GM18526 (cell line): Measurements from ENCODE around the gene SLCO1B3.

Experiments
- POLR2A ChIP-seq: IDR thresholded peaks from 3 replicates; pipeline ENCODE4 v1.6.1; 2011; ENCODE audit not compliant: insufficient read length; ENCODE audit errors: extremely low read depth

SLCO1B3 gene

GRCh38 chr12:20810487-20810886, at the start of gene SLCO1B3:
Gene SLCO1B3, plus strand, starts transcription at chr12:20810705. Its CDS starts 5,034 bp downstream, at chr12:20815739.
- no peak for TF ChIP-seq POLR2A

- TF ChIP-seq POLR2A: no peak
Measured at GRCh38 chr12:20777420-20777819, 33.1 kb upstream of the SLCO1B3 start.

- no peak for TF ChIP-seq POLR2A
Measured at GRCh38 chr12:20778969-20779368, 31.5 kb upstream of the SLCO1B3 start.

- TF ChIP-seq POLR2A: no peak
Measured at GRCh38 chr12:20792971-20793370, 17.5 kb upstream of the SLCO1B3 start.

- no peak for TF ChIP-seq POLR2A
Measured at GRCh38 chr12:20798554-20798953, 12.0 kb upstream of the SLCO1B3 start.

GRCh38 chr12:20800160-20800559, 10.3 kb upstream of the SLCO1B3 start:
- no peak for TF ChIP-seq POLR2A

GRCh38 chr12:20801035-20801434, 9.5 kb upstream of the SLCO1B3 start:
- no peak for TF ChIP-seq POLR2A

- TF ChIP-seq POLR2A: no peak
Measured at GRCh38 chr12:20805921-20806320, 4.6 kb upstream of the SLCO1B3 start.

- no peak for TF ChIP-seq POLR2A
Measured at GRCh38 chr12:20807192-20808080, 3.1 kb upstream of the SLCO1B3 start.

GRCh38 chr12:20808521-20808920, 2.0 kb upstream of the SLCO1B3 start:
- TF ChIP-seq POLR2A: no peak

GRCh38 chr12:20815574-20815973, 5.1 kb downstream of the SLCO1B3 start:
- no peak for TF ChIP-seq POLR2A

GRCh38 chr12:20822415-20822814, 11.9 kb downstream of the SLCO1B3 start:
- TF ChIP-seq POLR2A: no peak

GRCh38 chr12:20822925-20823324, 12.4 kb downstream of the SLCO1B3 start:
- TF ChIP-seq POLR2A: no peak

GRCh38 chr12:20829919-20830318, 19.4 kb downstream of the SLCO1B3 start:
- TF ChIP-seq POLR2A: no peak

GRCh38 chr12:20830456-20830855, 20.0 kb downstream of the SLCO1B3 start:
- no peak for TF ChIP-seq POLR2A

GRCh38 chr12:20832911-20833310, 22.4 kb downstream of the SLCO1B3 start:
- TF ChIP-seq POLR2A: no peak

- TF ChIP-seq POLR2A: no peak
Measured at GRCh38 chr12:20852649-20853048, 42.1 kb downstream of the SLCO1B3 start.
